H9 (cell line): ENCODE measurements around the gene SEMA3C. TPM values are rescaled to one million over a fixed set of nuclear protein-coding genes. Genes with fewer than 3 reads are reported as not detected.

Source experiments
- DNase-seq: peaks from one replicate; pipeline ENCODE4 v3.0.0-alpha.2; 2017
- H2AFZ ChIP-seq: one replicate; pipeline ENCODE4 v1.6.1; 2013; ENCODE audit warnings: mild to moderate bottlenecking, low read length, control low read depth, moderate library complexity
- H2AK5ac ChIP-seq: 2 replicates; pipeline ENCODE4 v1.6.1; 2013; ENCODE audit warnings: low read length, control low read depth, mixed read lengths; ENCODE audit not compliant: insufficient read length
- H2BK120ac ChIP-seq: one replicate; pipeline ENCODE4 v1.6.1; 2013; ENCODE audit warnings: low read depth, mild to moderate bottlenecking, low read length, control low read depth, inconsistent platforms; ENCODE audit not compliant: poor library complexity, severe bottlenecking
- H2BK12ac ChIP-seq: 2 replicates; pipeline ENCODE4 v1.6.1; 2013; ENCODE audit warnings: low read length, control low read depth, mixed read lengths, low read depth; ENCODE audit not compliant: insufficient read length
- H2BK15ac ChIP-seq: 2 replicates; pipeline ENCODE4 v1.6.1; 2013; ENCODE audit warnings: low read depth, low read length, control low read depth
- H2BK20ac ChIP-seq: one replicate; pipeline ENCODE4 v1.6.1; 2013; ENCODE audit warnings: low read depth, mild to moderate bottlenecking, low read length, control low read depth, inconsistent platforms; ENCODE audit not compliant: poor library complexity, severe bottlenecking
- H2BK5ac ChIP-seq: 2 replicates; pipeline ENCODE4 v1.6.1; 2013; ENCODE audit warnings: low read length, control low read depth, mixed read lengths; ENCODE audit not compliant: insufficient read length
- H3K14ac ChIP-seq: 2 replicates; pipeline ENCODE4 v1.6.1; 2013; ENCODE audit warnings: low read length, control low read depth; ENCODE audit not compliant: insufficient read depth
- H3K18ac ChIP-seq: 2 replicates; pipeline ENCODE4 v1.6.1; 2013; ENCODE audit warnings: low read depth, mild to moderate bottlenecking, mixed read lengths, low read length, control low read depth; ENCODE audit not compliant: insufficient read length
- H3K23ac ChIP-seq: 2 replicates; pipeline ENCODE4 v1.6.1; 2013; ENCODE audit warnings: low read length, control low read depth, mixed read lengths, low read depth; ENCODE audit not compliant: insufficient read length
- H3K23me2 ChIP-seq: 2 replicates; pipeline ENCODE4 v1.6.1; 2013; ENCODE audit warnings: low read depth, mild to moderate bottlenecking, mixed read lengths, low read length, control low read depth; ENCODE audit not compliant: insufficient read length, poor library complexity, severe bottlenecking
- H3K27ac ChIP-seq: 2 replicates; pipeline ENCODE4 v1.5.1; 2013; ENCODE audit warnings: low read length, control low read depth, mixed read lengths, low read depth; ENCODE audit not compliant: insufficient read length
- H3K27me3 ChIP-seq: 2 replicates; pipeline ENCODE4 v1.6.1; 2013; ENCODE audit warnings: low read length, control low read depth, inconsistent platforms; ENCODE audit not compliant: insufficient read depth
- H3K4ac ChIP-seq: 2 replicates; pipeline ENCODE4 v1.6.1; 2013; ENCODE audit warnings: low read depth, mild to moderate bottlenecking, control low read depth, inconsistent platforms, low read length, moderate library complexity
- H3K4me1 ChIP-seq: 2 replicates; pipeline ENCODE4 v1.6.1; 2013; ENCODE audit warnings: low read length, control low read depth, inconsistent platforms; ENCODE audit not compliant: insufficient read depth
- H3K4me2 ChIP-seq: 2 replicates; pipeline ENCODE4 v1.6.1; 2013; ENCODE audit warnings: low read length, control low read depth, mixed read lengths; ENCODE audit not compliant: insufficient read length, insufficient read depth
- H3K56ac ChIP-seq: 2 replicates; pipeline ENCODE4 v1.6.1; 2013; ENCODE audit warnings: low read depth, mild to moderate bottlenecking, mixed read lengths, low read length, control low read depth; ENCODE audit not compliant: insufficient read length
- H3K79me1 ChIP-seq: 2 replicates; pipeline ENCODE4 v1.6.1; 2013; ENCODE audit warnings: low read depth, mild to moderate bottlenecking, moderate library complexity, low read length, control low read depth, inconsistent platforms; ENCODE audit not compliant: insufficient read depth, poor library complexity, severe bottlenecking
- H3K79me2 ChIP-seq: 2 replicates; pipeline ENCODE4 v1.6.1; 2013; ENCODE audit warnings: low read length, control low read depth, inconsistent platforms; ENCODE audit not compliant: insufficient read depth
- H3K9ac ChIP-seq: 2 replicates; pipeline ENCODE4 v1.6.1; 2013; ENCODE audit warnings: low read length, control low read depth, mixed read lengths; ENCODE audit not compliant: insufficient read length; ENCODE audit errors: extremely low read depth
- H3K9me3 ChIP-seq: one replicate; pipeline ENCODE4 v1.6.1; 2013; ENCODE audit warnings: low read depth, low read length, inconsistent platforms; ENCODE audit not compliant: control insufficient read depth
- H3T11ph ChIP-seq: one replicate; pipeline ENCODE4 v1.6.1; 2013; ENCODE audit warnings: mild to moderate bottlenecking, low read length, control low read depth, inconsistent platforms
- H4K20me1 ChIP-seq: one replicate; pipeline ENCODE4 v1.6.1; 2013; ENCODE audit not compliant: control insufficient read depth, insufficient read length, insufficient read depth
- H4K5ac ChIP-seq: 2 replicates; pipeline ENCODE4 v1.6.1; 2013; ENCODE audit warnings: low read depth, mild to moderate bottlenecking, mixed read lengths, low read length, control low read depth; ENCODE audit not compliant: insufficient read length
- H4K8ac ChIP-seq: replicated peaks from 2 replicates; pipeline ENCODE4 v1.6.1; 2013; ENCODE audit warnings: low read length, control low read depth, mixed read lengths, low read depth; ENCODE audit not compliant: insufficient read length
- H4K91ac ChIP-seq: 2 replicates; pipeline ENCODE4 v1.6.1; 2013; ENCODE audit warnings: low read depth, mild to moderate bottlenecking, moderate library complexity, mixed read lengths, low read length, control low read depth; ENCODE audit not compliant: insufficient read length
- H3K27ac Mint-ChIP-seq, 3 experiments: 2 replicates in 2 of 3; 3 replicates in 1 of 3; pipeline ENCODE4 v1.8.0; 2020 to 2021; ENCODE audit warnings: mixed read lengths in 3 of 3, mild to moderate bottlenecking in 1 of 3, moderate library complexity in 1 of 3
- H3K27me3 Mint-ChIP-seq: 2 replicates; pipeline ENCODE4 v1.8.0; 2021; ENCODE audit warnings: low read depth, mild to moderate bottlenecking, moderate library complexity, mixed read lengths
- H3K36me3 Mint-ChIP-seq, 3 experiments: 2 replicates in 2 of 3; 3 replicates in 1 of 3; pipeline ENCODE4 v1.8.0; 2020 to 2021; ENCODE audit warnings: low read depth in 3 of 3, mixed read lengths in 3 of 3; ENCODE audit not compliant: insufficient read depth in 1 of 3
- H3K4me1 Mint-ChIP-seq, 2 experiments: 2 replicates each; pipeline ENCODE4 v1.8.0; 2020; ENCODE audit warnings: mixed read lengths in 2 of 2
- H3K4me3 Mint-ChIP-seq, 2 experiments: 2 replicates in 1 of 2; 3 replicates in 1 of 2; pipeline ENCODE4 v1.8.0; 2020 to 2021; ENCODE audit warnings: mild to moderate bottlenecking in 2 of 2, mixed read lengths in 2 of 2, moderate library complexity in 1 of 2
- H3K9me3 Mint-ChIP-seq, 2 experiments: 2 replicates in 1 of 2; 3 replicates in 1 of 2; pipeline ENCODE4 v1.8.0; 2020; ENCODE audit warnings: mild to moderate bottlenecking in 2 of 2, mixed read lengths in 2 of 2, moderate library complexity in 1 of 2
- CTCF ChIP-seq: fragments of 200-600 bp; sonication (generic); conservative IDR thresholded peaks from 3 replicates; pipeline ENCODE4 v1.8.0; 2021; ENCODE audit warnings: antibody characterized with exemption, mild to moderate bottlenecking
- WGBS: extraction: QIAGEN DNeasy Blood & Tissue Kit; methylation state at CpG from one replicate; pipeline ENCODE4 v1.1.7; 2013; ENCODE audit warnings: missing lambda C conversion rate, low lambda C conversion rate, mixed read lengths; ENCODE audit not compliant: insufficient read length; ENCODE audit errors: extremely low coverage; 5-methylcytosine and 5-hydroxymethylcytosine counted together
- total RNA-seq: library from RNA; stranded (reverse); gene quantifications from 2 replicates; pipeline ENCODE4 v1.2.1, GENCODE V29; 2021

The SEMA3C gene
- total RNA-seq, 1 experiment from 2014 or later = 1.6 TPM

GRCh38 chr7:80794631-80795573 lies 123.9 kb downstream of the SEMA3C start:
- no peak overlapping the region for H4K91ac ChIP-seq
- no peaks in the 10 kb centered on the region for H3K9me3 ChIP-seq
- no peaks in the 10 kb centered on the region for H3K23me2 ChIP-seq
- no peak overlapping the region for H3T11ph ChIP-seq
- Mint-ChIP-seq H3K4me1 (no peaks in the 10 kb centered on the region), H3K27me3 (no peaks in the 10 kb centered on the region), H3K4me3 (no peak overlapping the region), H3K36me3 (no peaks in the 10 kb centered on the region), H3K9me3 (no peaks in the 10 kb centered on the region), H3K27ac (peak overlapping the region in 1 of 3 experiments; percentile 72; a peak in 1 of 7 replicates)
- no peak overlapping the region for H2BK12ac ChIP-seq
- no peak overlapping the region for H3K18ac ChIP-seq
- H3K79me2 ChIP-seq = no peaks in the 10 kb centered on the region
- no peaks in the 10 kb centered on the region for H3K79me1 ChIP-seq
- TF ChIP-seq CTCF = no peak
- no peak overlapping the region for H3K9ac ChIP-seq
- no peak overlapping the region for H3K4me2 ChIP-seq
- no peak overlapping the region for H3K56ac ChIP-seq
- H3K4me1 ChIP-seq = no peaks in the 10 kb centered on the region
- WGBS = no CpG with 5 or more reads among the region's 10 CpGs
- H2AFZ ChIP-seq = no peak overlapping the region
- H2BK120ac ChIP-seq = no peak overlapping the region
- no peak overlapping the region for H3K27ac ChIP-seq
- H4K5ac ChIP-seq = no peak overlapping the region
- no peak overlapping the region for H2AK5ac ChIP-seq
- no peak overlapping the region for H2BK15ac ChIP-seq
- H4K8ac ChIP-seq = no peak overlapping the region
- no peak overlapping the region for H3K4ac ChIP-seq
- H3K27me3 ChIP-seq = no peaks in the 10 kb centered on the region
- H2BK5ac ChIP-seq = no peak overlapping the region
- no peak overlapping the region for H3K23ac ChIP-seq
- no peaks in the 10 kb centered on the region for H4K20me1 ChIP-seq
- no peak overlapping the region for H2BK20ac ChIP-seq
- DNase-seq = no peak
- H3K14ac ChIP-seq = no peak overlapping the region
